ENCODE measurements around the gene TMEM59.

TMEM59 gene

DNA sequence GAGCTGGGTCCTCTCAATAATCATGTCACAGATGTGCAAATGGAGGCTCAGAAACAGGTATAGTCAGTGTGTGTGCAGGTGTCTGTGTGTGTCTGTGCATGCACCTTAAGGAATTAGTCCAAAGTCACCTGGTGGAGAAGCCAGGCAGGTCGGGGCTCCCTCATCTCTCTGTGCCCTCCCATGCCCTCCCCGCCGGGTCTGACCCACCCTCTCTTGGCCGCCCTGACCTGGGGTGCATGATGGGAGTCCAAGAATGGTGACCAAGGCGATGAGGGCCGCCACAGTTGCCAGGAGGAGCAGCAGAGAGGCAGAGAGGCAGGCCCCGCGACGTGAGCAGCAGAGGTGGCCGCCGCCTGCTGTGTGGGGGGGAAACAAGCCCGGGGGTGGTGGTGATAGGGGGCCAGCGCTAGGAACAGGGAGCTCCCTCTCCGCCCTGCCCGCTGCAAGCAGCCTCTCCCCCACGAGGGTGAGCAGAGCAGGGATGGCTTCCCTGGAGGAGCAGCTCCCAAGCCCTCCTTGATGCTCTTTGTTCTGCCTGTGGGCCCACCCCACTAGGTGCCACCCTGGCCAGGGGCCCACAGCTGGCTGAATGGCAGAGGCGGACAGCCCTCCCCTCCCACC lies 38.9 kb downstream of the TMEM59 start:
- H2BK120ac ChIP-seq (ENCODE audit: insufficient read depth, low read length, poor library complexity): no peak overlapping the region
- H3K4me1 ChIP-seq (ENCODE audit: control insufficient read depth in 1 of 2, insufficient read depth in 2 of 2, low read length in 2 of 2): peaks cover 3 to 4% of the 10 kb centered on the region in 2 experiments
- no peak overlapping the region for H4K12ac ChIP-seq (ENCODE audit: low read depth, low read length)
- peaks cover 2% of the 10 kb centered on the region for H3K9me3 ChIP-seq (ENCODE audit: insufficient read depth, low read depth, low read length)
- no peaks in the 10 kb centered on the region for H3K36me3 ChIP-seq (ENCODE audit: control insufficient read depth in 1 of 2, insufficient read depth in 2 of 2, low read length in 2 of 2)
- no peak overlapping the region for H3K27ac ChIP-seq (ENCODE audit: low read depth, low read length)
- H3K18ac ChIP-seq (ENCODE audit: low read length): no peak overlapping the region
- no peak overlapping the region for H4K91ac ChIP-seq (ENCODE audit: low read depth, low read length)
- H3K23ac ChIP-seq (ENCODE audit: low read length): no peak overlapping the region
- no peak overlapping the region for H2BK5ac ChIP-seq (ENCODE audit: low read depth, low read length, poor library complexity)
- DNase-seq: no peak
- no peak overlapping the region for H2AFZ ChIP-seq (ENCODE audit: insufficient read depth, low read length, poor library complexity)
- no peak overlapping the region for H3K4me3 ChIP-seq (ENCODE audit: low read depth, low read length)
- H2AK5ac ChIP-seq (ENCODE audit: low read length): no peak overlapping the region
- H3K14ac ChIP-seq (ENCODE audit: low read length): no peak overlapping the region
- H3K79me1 ChIP-seq (ENCODE audit: low read length): no peaks in the 10 kb centered on the region
- H4K8ac ChIP-seq (ENCODE audit: low read depth, low read length): no peak overlapping the region
- H3K79me2 ChIP-seq (ENCODE audit: control insufficient read depth, insufficient read depth, low read length, poor library complexity): no peaks in the 10 kb centered on the region
- no peak overlapping the region for H3K4me2 ChIP-seq (ENCODE audit: low read length)
- H3K9ac ChIP-seq (ENCODE audit: low read length): no peak overlapping the region
- WGBS (ENCODE audit: extremely low coverage, insufficient coverage, insufficient read length): no CpG with 5 or more reads among the region's 17 CpGs
- no peaks in the 10 kb centered on the region for H3K27me3 ChIP-seq (ENCODE audit: insufficient read depth, low read length)
- no peak overlapping the region for H2BK12ac ChIP-seq (ENCODE audit: low read length)
- H3K4ac ChIP-seq (ENCODE audit: low read depth, low read length): no peak overlapping the region

DNA sequence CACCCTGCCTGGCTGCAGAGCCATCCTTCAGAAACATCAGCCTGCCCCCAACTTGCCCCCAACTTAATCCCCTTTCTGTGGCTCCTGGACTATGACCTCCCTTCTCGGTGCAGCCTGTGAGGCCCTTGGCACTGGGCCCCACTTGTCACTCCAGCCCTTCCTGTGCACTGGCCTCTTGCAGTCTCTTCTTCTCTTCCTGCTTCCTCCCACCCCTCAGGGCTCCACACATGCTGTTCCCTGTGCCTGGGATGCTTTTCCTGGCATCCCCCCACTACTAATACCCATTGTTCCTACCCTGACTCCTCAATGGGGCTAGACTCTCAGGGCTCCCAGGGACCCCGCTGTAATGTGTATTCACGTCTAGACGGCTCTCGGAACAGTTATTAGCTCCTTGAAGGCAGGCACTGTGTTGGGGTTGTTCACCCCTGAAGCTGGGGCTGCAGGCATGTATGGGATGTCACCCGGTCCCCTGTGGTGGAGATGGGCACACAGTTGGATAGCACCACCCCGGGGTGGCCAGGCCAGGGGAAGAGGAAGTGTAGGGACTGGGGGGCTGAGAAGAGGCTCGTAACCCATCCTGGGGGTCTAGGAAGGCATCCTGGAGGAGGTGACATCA lies 39.5 kb downstream of the TMEM59 start:
- Histone ChIP-seq H3K4me1 (ENCODE audit: control insufficient read depth in 1 of 2, insufficient read depth in 2 of 2, low read length in 2 of 2) (peaks cover 3 to 4% of the 10 kb centered on the region in 2 experiments), H4K12ac (ENCODE audit: low read depth, low read length) (no peak overlapping the region), H2BK5ac (ENCODE audit: low read depth, low read length, poor library complexity) (no peak overlapping the region), H3K27ac (ENCODE audit: low read depth, low read length) (no peak overlapping the region), H2AK5ac (ENCODE audit: low read length) (no peak overlapping the region), H3K4ac (ENCODE audit: low read depth, low read length) (no peak overlapping the region), H4K91ac (ENCODE audit: low read depth, low read length) (no peak overlapping the region), H4K8ac (ENCODE audit: low read depth, low read length) (no peak overlapping the region), H3K79me2 (ENCODE audit: control insufficient read depth, insufficient read depth, low read length, poor library complexity) (no peaks in the 10 kb centered on the region), H2BK120ac (ENCODE audit: insufficient read depth, low read length, poor library complexity) (no peak overlapping the region), H3K4me2 (ENCODE audit: low read length) (no peak overlapping the region), H3K23ac (ENCODE audit: low read length) (no peak overlapping the region), H3K9me3 (ENCODE audit: insufficient read depth, low read depth, low read length) (peaks cover 2% of the 10 kb centered on the region), H2AFZ (ENCODE audit: insufficient read depth, low read length, poor library complexity) (no peak overlapping the region), H3K79me1 (ENCODE audit: low read length) (no peaks in the 10 kb centered on the region), H3K27me3 (ENCODE audit: insufficient read depth, low read length) (no peaks in the 10 kb centered on the region), H3K18ac (ENCODE audit: low read length) (no peak overlapping the region), H3K36me3 (ENCODE audit: control insufficient read depth in 1 of 2, insufficient read depth in 2 of 2, low read length in 2 of 2) (no peaks in the 10 kb centered on the region), H3K4me3 (ENCODE audit: low read depth, low read length) (no peak overlapping the region), H2BK12ac (ENCODE audit: low read length) (no peak overlapping the region), H3K14ac (ENCODE audit: low read length) (no peak overlapping the region), H3K9ac (ENCODE audit: low read length) (no peak overlapping the region)
- no peak for DNase-seq
- no CpG with 5 or more reads among the region's 8 CpGs for WGBS (ENCODE audit: extremely low coverage, insufficient coverage, insufficient read length)

DNA sequence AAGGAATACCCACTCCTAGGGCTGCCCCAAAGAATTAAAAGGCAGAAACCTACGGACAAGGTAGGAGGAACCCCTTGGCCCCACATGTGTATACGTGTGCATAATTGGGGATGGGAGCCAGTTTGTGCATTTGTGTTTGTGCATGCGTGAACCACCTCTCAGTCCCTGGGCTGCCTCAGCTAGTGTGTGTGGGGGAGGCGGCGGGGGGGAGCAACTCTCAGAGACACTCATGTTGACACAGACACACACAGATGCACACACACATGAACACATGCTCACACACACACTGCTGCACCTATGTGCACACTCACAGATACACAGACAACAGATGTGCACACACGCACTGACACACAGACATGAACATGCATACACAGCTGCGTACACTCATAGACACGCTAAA lies 40.1 kb downstream of the TMEM59 start:
- Histone ChIP-seq H4K12ac (ENCODE audit: low read depth, low read length) (no peak overlapping the region), H3K79me1 (ENCODE audit: low read length) (no peaks in the 10 kb centered on the region), H4K91ac (ENCODE audit: low read depth, low read length) (no peak overlapping the region), H3K36me3 (ENCODE audit: control insufficient read depth in 1 of 2, insufficient read depth in 2 of 2, low read length in 2 of 2) (no peaks in the 10 kb centered on the region), H2AK5ac (ENCODE audit: low read length) (no peak overlapping the region), H3K27ac (ENCODE audit: low read depth, low read length) (no peak overlapping the region), H3K23ac (ENCODE audit: low read length) (no peak overlapping the region), H3K27me3 (ENCODE audit: insufficient read depth, low read length) (no peaks in the 10 kb centered on the region), H3K9me3 (ENCODE audit: insufficient read depth, low read depth, low read length) (peaks cover 2% of the 10 kb centered on the region), H2AFZ (ENCODE audit: insufficient read depth, low read length, poor library complexity) (no peak overlapping the region), H2BK120ac (ENCODE audit: insufficient read depth, low read length, poor library complexity) (no peak overlapping the region), H3K4ac (ENCODE audit: low read depth, low read length) (no peak overlapping the region), H2BK5ac (ENCODE audit: low read depth, low read length, poor library complexity) (no peak overlapping the region), H3K79me2 (ENCODE audit: control insufficient read depth, insufficient read depth, low read length, poor library complexity) (no peaks in the 10 kb centered on the region), H3K9ac (ENCODE audit: low read length) (no peak overlapping the region), H3K4me3 (ENCODE audit: low read depth, low read length) (no peak overlapping the region), H3K14ac (ENCODE audit: low read length) (no peak overlapping the region), H3K4me1 (ENCODE audit: control insufficient read depth in 1 of 2, insufficient read depth in 2 of 2, low read length in 2 of 2) (peaks cover 3 to 4% of the 10 kb centered on the region in 2 experiments), H2BK12ac (ENCODE audit: low read length) (no peak overlapping the region), H4K8ac (ENCODE audit: low read depth, low read length) (no peak overlapping the region), H3K4me2 (ENCODE audit: low read length) (no peak overlapping the region), H3K18ac (ENCODE audit: low read length) (no peak overlapping the region)
- no peak for DNase-seq
- WGBS (ENCODE audit: extremely low coverage, insufficient coverage, insufficient read length): no CpG with 5 or more reads among the region's 8 CpGs

DNA sequence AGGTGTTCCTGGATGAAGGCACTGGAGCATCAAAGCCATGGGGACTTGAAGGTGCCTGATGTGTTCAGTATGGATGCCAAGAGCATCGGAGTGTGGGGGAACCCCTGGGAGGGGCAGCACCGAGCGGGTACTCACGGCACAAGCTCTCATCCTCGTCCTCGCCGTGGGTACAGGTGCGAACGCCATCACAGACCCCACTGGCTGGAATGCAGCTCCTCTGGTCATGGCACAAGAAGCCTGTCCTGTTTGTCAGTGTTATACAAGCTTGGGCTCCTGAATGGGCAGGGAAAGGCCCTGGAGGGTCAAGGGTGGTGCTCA lies 41.0 kb downstream of the TMEM59 start:
- no CpG with 5 or more reads among the region's 9 CpGs for WGBS (ENCODE audit: extremely low coverage, insufficient coverage, insufficient read length)
- Histone ChIP-seq H3K4me3 (ENCODE audit: low read depth, low read length) (no peak overlapping the region), H3K27me3 (ENCODE audit: insufficient read depth, low read length) (no peaks in the 10 kb centered on the region), H3K36me3 (ENCODE audit: control insufficient read depth in 1 of 2, insufficient read depth in 2 of 2, low read length in 2 of 2) (no peaks in the 10 kb centered on the region), H2BK120ac (ENCODE audit: insufficient read depth, low read length, poor library complexity) (no peak overlapping the region), H3K4me1 (ENCODE audit: control insufficient read depth in 1 of 2, insufficient read depth in 2 of 2, low read length in 2 of 2) (peaks cover 3 to 4% of the 10 kb centered on the region in 2 experiments), H2AK5ac (ENCODE audit: low read length) (no peak overlapping the region), H3K9me3 (ENCODE audit: insufficient read depth, low read depth, low read length) (peaks cover 2% of the 10 kb centered on the region), H2BK5ac (ENCODE audit: low read depth, low read length, poor library complexity) (no peak overlapping the region), H3K9ac (ENCODE audit: low read length) (no peak overlapping the region), H4K8ac (ENCODE audit: low read depth, low read length) (no peak overlapping the region), H3K4ac (ENCODE audit: low read depth, low read length) (no peak overlapping the region), H3K79me2 (ENCODE audit: control insufficient read depth, insufficient read depth, low read length, poor library complexity) (no peaks in the 10 kb centered on the region), H3K27ac (ENCODE audit: low read depth, low read length) (no peak overlapping the region), H3K79me1 (ENCODE audit: low read length) (no peaks in the 10 kb centered on the region), H3K18ac (ENCODE audit: low read length) (no peak overlapping the region), H4K91ac (ENCODE audit: low read depth, low read length) (no peak overlapping the region), H3K14ac (ENCODE audit: low read length) (no peak overlapping the region), H3K23ac (ENCODE audit: low read length) (no peak overlapping the region), H4K12ac (ENCODE audit: low read depth, low read length) (no peak overlapping the region), H2BK12ac (ENCODE audit: low read length) (no peak overlapping the region), H3K4me2 (ENCODE audit: low read length) (no peak overlapping the region), H2AFZ (ENCODE audit: insufficient read depth, low read length, poor library complexity) (no peak overlapping the region)
- DNase-seq: no peak
